Sigmoid colon (tissue), 4 donors: ENCODE data around the gene PCNT.

Experiments
- EP300 ChIP-seq, 4 donors: sonication (generic); formaldehyde crosslinking; IDR thresholded peaks; one replicate each; pipeline ENCODE4 v1.6.1; 2017; ENCODE audit warnings: antibody characterized with exemption in 4 of 4
- POLR2A ChIP-seq, 2 donors: fragments of 450-650 bp; IDR thresholded peaks; one replicate each; pipeline ENCODE4 v1.6.1; 2016; ENCODE audit warnings: antibody characterized with exemption in 2 of 2, mild to moderate bottlenecking in 2 of 2, moderate library complexity in 2 of 2
- TF ChIP-seq, protein P1 (sequence below), 4 experiments: fragments of 450-650 bp in 3 of 4; fragments of 200-600 bp in 1 of 4; IDR thresholded peaks; one replicate each; pipeline ENCODE4 v1.5.1; 2016 to 2019; ENCODE audit warnings: antibody characterized with exemption in 4 of 4, mild to moderate bottlenecking in 3 of 4, moderate library complexity in 2 of 4

- TF ChIP-seq, protein P1, sequence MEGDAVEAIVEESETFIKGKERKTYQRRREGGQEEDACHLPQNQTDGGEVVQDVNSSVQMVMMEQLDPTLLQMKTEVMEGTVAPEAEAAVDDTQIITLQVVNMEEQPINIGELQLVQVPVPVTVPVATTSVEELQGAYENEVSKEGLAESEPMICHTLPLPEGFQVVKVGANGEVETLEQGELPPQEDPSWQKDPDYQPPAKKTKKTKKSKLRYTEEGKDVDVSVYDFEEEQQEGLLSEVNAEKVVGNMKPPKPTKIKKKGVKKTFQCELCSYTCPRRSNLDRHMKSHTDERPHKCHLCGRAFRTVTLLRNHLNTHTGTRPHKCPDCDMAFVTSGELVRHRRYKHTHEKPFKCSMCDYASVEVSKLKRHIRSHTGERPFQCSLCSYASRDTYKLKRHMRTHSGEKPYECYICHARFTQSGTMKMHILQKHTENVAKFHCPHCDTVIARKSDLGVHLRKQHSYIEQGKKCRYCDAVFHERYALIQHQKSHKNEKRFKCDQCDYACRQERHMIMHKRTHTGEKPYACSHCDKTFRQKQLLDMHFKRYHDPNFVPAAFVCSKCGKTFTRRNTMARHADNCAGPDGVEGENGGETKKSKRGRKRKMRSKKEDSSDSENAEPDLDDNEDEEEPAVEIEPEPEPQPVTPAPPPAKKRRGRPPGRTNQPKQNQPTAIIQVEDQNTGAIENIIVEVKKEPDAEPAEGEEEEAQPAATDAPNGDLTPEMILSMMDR (IDR thresholded peaks at IDR 0.05) = no peak
- no peak for TF ChIP-seq POLR2A (IDR thresholded peaks at IDR 0.05)
- no peak for TF ChIP-seq EP300 (IDR thresholded peaks at IDR 0.05)
These were observed 130.2 kb downstream of the PCNT start for GRCh38 chr21:46454142-46454541.
